HG02798 (cell line): ENCODE measurements around the gene APPBP2.
"Not testable (repeated sequence)": the region's sequence is repeated elsewhere in the genome, so short reads cannot be mapped to it uniquely, and the experiment has no call there.

ENCODE experiments used
- ATAC-seq: cut with Tn5 transposase; IDR thresholded peaks from one replicate; pipeline ENCODE4 v1.9.1; 2021; ENCODE audit warnings: mild to moderate bottlenecking; ENCODE audit not compliant: unreplicated experiment, poor library complexity

Gene APPBP2

GRCh38 chr17:60443713-60444112, 82.3 kb downstream of the APPBP2 start:
- no peak for ATAC-seq

- ATAC-seq: no peak
Measured at GRCh38 chr17:60442271-60443173, 83.5 kb downstream of the APPBP2 start.

- no peak for ATAC-seq
Measured at GRCh38 chr17:60439501-60439900, 86.5 kb downstream of the APPBP2 start.

- ATAC-seq: no peak
Measured at GRCh38 chr17:60436676-60437075, 89.4 kb downstream of the APPBP2 start.

- ATAC-seq: peak; percentile 46
Measured at GRCh38 chr17:60435244-60436167, 90.5 kb downstream of the APPBP2 start.

GRCh38 chr17:60433021-60433997, 92.7 kb downstream of the APPBP2 start:
- not testable (repeated sequence) for ATAC-seq

GRCh38 chr17:60430561-60430960, 95.5 kb downstream of the APPBP2 start:
- ATAC-seq: not testable (repeated sequence)

GRCh38 chr17:60428491-60428890, 97.6 kb downstream of the APPBP2 start:
- ATAC-seq: not testable (repeated sequence)

GRCh38 chr17:60426596-60426995, 99.4 kb downstream of the APPBP2 start:
- ATAC-seq: no peak

- ATAC-seq: no peak
Measured at GRCh38 chr17:60425626-60426025, 100.4 kb downstream of the APPBP2 start.

GRCh38 chr17:60423865-60424264, 102.2 kb downstream of the APPBP2 start:
- no peak for ATAC-seq

- ATAC-seq: no peak
Measured at GRCh38 chr17:60422162-60422665, 103.8 kb downstream of the APPBP2 start, which contains the start of gene CHCT1. Gene CHCT1, plus strand, starts transcription at chr17:60422489. Its CDS starts 104 bp downstream, at chr17:60422593.

GRCh38 chr17:60421273-60422161, 104.5 kb downstream of the APPBP2 start:
- ATAC-seq: peak; percentile 92

- ATAC-seq: not testable (repeated sequence)
Measured at GRCh38 chr17:60419875-60420274, 106.2 kb downstream of the APPBP2 start.

GRCh38 chr17:60419003-60419402, 107.0 kb downstream of the APPBP2 start:
- ATAC-seq: not testable (repeated sequence)

GRCh38 chr17:60416368-60416925, 109.6 kb downstream of the APPBP2 start:
- no peak for ATAC-seq

- no peak for ATAC-seq
Measured at GRCh38 chr17:60415146-60415545, 110.9 kb downstream of the APPBP2 start.

GRCh38 chr17:60412701-60413100, 113.3 kb downstream of the APPBP2 start:
- ATAC-seq: no peak
